HFF-Myc (cell line): ENCODE results near the gene PARK7.

ENCODE experiments used
- DNase-seq: peaks from one replicate; pipeline ENCODE4 v3.0.0-alpha.2; 2011; ENCODE audit warnings: low read depth; ENCODE audit errors: extremely low read depth
- H3K4me3 ChIP-seq: replicated peaks from 2 replicates; pipeline ENCODE4 v1.5.1; 2011; ENCODE audit warnings: low read depth, mild to moderate bottlenecking, control low read depth, low read length
- TF ChIP-seq, protein P1 (sequence below): IDR thresholded peaks from 2 replicates; pipeline ENCODE4 v1.5.1; 2012; ENCODE audit warnings: mild to moderate bottlenecking, low read depth, low read length, control low read depth; ENCODE audit errors: missing control alignments

PARK7 gene

DNA sequence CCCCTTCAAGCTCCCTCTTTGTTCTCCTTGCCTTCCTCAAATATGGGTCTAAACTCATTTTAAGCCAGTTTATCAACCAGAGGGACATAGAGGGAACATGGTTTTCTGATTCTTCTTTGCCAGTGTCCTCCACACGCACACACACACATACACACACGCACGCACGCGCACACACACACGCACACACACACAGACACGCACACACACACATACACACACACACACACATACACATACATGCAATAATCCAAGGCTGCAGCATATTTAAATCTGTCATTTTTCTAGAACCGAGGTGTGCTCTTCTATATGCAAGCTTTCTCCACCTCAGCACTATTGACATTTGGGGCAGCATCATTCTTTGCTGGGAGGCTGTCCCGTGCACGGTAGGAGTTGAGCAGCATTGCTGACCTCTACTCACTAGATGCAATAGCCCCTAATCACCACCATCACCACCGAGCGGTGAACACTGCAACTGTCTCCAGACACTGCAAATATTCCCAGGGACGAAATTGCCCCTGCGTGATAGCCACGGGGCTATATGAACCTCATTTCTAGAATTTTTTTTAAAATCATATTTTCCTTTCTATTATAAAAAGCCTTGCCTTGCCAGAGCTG is 28.9 kb upstream of the PARK7 start:
- DNase-seq: no peak
- TF ChIP-seq, protein P1, sequence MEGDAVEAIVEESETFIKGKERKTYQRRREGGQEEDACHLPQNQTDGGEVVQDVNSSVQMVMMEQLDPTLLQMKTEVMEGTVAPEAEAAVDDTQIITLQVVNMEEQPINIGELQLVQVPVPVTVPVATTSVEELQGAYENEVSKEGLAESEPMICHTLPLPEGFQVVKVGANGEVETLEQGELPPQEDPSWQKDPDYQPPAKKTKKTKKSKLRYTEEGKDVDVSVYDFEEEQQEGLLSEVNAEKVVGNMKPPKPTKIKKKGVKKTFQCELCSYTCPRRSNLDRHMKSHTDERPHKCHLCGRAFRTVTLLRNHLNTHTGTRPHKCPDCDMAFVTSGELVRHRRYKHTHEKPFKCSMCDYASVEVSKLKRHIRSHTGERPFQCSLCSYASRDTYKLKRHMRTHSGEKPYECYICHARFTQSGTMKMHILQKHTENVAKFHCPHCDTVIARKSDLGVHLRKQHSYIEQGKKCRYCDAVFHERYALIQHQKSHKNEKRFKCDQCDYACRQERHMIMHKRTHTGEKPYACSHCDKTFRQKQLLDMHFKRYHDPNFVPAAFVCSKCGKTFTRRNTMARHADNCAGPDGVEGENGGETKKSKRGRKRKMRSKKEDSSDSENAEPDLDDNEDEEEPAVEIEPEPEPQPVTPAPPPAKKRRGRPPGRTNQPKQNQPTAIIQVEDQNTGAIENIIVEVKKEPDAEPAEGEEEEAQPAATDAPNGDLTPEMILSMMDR: no peak
- no peak overlapping the region for H3K4me3 ChIP-seq

DNA sequence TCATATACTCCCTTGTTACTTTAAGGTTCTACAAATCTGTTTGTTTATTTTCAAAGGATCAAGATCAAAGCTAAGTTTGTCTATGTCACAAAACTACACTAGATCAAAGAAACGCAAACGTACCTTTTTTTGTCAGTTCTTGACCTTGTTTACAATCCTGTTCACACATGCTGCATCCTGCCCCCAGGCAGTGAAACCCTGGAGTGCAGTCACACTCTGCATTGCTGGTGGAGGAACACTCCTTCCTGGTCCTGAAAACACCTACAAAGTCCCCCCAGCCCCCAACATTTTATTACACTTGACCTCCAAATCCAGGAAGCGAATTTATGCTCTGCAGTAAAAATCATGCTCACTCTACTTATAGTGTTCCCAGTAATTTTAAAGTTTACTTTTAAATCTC is 23.4 kb upstream of the PARK7 start:
- no peak overlapping the region for H3K4me3 ChIP-seq
- TF ChIP-seq, protein P1: no peak
- DNase-seq: no peak

DNA sequence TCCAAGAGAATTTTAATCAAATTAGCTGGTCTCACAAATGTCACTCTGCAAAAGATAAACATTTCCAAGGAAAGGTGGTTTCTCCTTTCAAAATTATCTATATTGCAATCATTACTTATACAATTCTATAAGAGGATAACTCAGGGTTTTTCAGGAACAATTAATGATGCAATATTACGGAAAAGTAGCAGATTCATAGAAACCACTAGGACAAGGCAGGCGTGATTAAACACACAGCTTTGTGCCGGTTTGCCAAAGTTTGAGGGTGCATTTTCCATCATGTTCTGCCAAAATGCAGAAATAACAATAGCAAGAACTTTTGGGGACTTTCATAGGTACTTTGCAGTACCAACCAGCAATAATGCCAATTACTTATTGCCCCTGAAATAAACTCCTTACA is 21.5 kb upstream of the PARK7 start:
- DNase-seq: no peak
- TF ChIP-seq, protein P1: no peak
- H3K4me3 ChIP-seq: no peak overlapping the region

DNA sequence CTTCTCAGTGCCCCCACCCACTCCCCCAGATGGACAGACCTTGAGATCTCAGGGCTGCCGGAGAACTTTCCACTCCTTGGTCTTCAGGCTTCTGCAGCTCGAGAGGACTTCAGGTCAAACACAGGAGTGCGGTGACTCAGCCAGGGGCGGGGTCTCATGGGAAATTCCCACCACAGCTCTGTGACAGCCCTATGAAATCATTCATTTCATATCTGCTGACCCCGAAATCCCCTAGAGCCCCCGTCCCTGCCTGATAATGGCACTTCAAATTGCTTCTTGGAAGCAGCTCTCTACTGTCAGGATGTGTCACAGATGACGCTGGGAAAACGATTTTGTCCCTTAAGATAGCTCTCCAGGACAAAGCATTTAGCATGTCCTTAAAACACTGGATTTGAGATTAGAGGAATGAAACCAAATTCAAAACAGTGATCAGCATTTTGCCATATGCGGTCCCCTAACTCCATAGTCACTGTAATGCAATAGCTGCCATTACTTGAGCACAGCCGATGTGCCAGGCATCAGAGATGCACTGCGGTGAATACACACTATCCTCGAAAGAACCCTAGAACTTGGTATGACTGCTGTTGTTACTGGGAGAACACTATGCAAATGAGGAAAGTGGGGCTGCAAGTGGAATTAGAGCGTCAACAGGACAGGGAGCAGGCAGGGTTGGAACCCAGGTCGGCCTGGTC is 20.6 kb upstream of the PARK7 start, which contains the start of gene TNFRSF9:
Gene TNFRSF9 (minus strand): TSS at position 95 of the 692 bp plus-strand sequence. CDS start 845 bp downstream, outside the sequence.
- TF ChIP-seq, protein P1: no peak
- DNase-seq: no peak
- no peak within 1 kb of the TSS for H3K4me3 ChIP-seq

DNA sequence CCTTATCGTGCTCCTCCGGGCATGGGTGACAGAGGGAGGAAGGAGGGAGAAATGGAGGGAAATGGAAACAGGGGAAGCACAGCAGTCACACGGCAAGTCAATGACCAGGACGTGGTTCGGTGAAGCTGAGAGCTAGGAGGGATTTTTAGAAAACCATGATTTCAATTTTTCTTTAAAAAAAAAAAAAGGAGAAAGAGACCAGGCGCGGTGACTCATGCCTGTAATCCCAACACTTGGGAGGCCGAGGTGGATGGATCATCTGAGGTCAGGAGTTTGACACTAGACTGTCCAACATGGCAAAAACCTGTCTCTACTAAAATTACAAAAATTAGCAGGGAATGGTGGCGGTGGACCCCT is 20.1 kb upstream of the PARK7 start:
- TF ChIP-seq, protein P1: no peak
- DNase-seq: no peak
- H3K4me3 ChIP-seq: no peak overlapping the region

DNA sequence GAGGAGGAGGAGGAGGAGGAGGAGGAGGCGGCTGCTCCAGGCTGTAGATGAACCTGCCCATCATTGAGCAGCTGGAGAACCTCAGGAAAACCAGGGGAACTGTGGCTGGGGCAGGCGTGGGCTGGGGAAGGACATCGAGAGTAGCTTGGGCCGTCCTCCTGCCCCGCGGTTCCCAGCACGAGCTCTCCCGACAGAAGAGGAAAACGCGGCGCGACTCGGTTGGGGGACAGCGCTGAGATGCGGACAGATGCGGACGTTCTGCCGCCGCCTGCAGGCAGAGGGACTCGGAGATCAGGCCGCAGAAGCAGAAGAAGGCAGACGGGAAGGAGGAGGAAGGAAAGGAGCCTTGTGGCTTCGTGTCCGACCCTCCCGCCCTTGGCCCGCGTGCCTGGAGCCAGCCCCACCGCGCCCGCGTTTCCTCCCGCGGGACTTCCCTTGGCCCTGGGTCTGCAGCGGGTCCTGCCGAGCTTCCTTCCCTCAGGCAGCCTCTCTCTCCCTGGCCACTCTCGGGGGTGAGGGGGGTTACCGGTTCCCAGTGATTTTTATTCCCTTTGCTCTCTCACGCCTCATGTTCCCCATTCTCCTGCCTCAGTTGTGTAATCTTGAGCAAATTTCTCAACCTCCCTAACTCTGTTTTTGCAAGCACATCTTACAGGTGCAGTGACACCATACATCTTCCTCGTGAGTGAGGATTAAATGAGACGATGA is 19.1 kb upstream of the PARK7 start:
- TF ChIP-seq, protein P1: peak; percentile 14
- 0 out of 2 replicates have a peak overlapping the region, but pooled peaks have one; percentile 15 for H3K4me3 ChIP-seq
- DNase-seq: no peak
